GM12878 (cell line): Measurements from ENCODE around the gene PRODH.
"Not testable (repeated sequence)": the region's sequence is repeated elsewhere in the genome, so short reads cannot be mapped to it uniquely, and the experiment has no call there.

ENCODE experiments used
- KLF5 ChIP-seq: fragments of 450-650 bp; IDR thresholded peaks from 2 replicates; pipeline ENCODE4 v1.6.1; 2014; ENCODE audit warnings: mild to moderate bottlenecking; ENCODE audit not compliant: partially characterized antibody
- POLR2A ChIP-seq: IDR thresholded peaks from 2 replicates; pipeline ENCODE4 v1.6.1; 2011; ENCODE audit warnings: low read depth, mild to moderate bottlenecking, low read length
- POLR2AphosphoS5 ChIP-seq: IDR thresholded peaks from 2 replicates; pipeline ENCODE4 v1.6.1; 2011; ENCODE audit warnings: mild to moderate bottlenecking, low read length, inconsistent platforms
- SIX5 ChIP-seq: IDR thresholded peaks from 2 replicates; pipeline ENCODE4 v1.6.1; 2011; ENCODE audit warnings: mild to moderate bottlenecking, low read depth, low read length, moderate library complexity; ENCODE audit not compliant: severe bottlenecking
- SMC3 ChIP-seq: IDR thresholded peaks from 2 replicates; pipeline ENCODE4 v1.6.1; 2011; ENCODE audit warnings: low read length, improper control_type of control experiment, borderline replicate concordance
- SPI1 ChIP-seq: IDR thresholded peaks from 2 replicates; pipeline ENCODE4 v1.6.1; 2011; ENCODE audit warnings: low read depth, mild to moderate bottlenecking, low read length, moderate library complexity, borderline replicate concordance; ENCODE audit not compliant: insufficient read depth
- TCF12 ChIP-seq: IDR thresholded peaks from 2 replicates; pipeline ENCODE4 v1.6.1; 2011; ENCODE audit warnings: low read depth, mild to moderate bottlenecking, low read length
- YY1 ChIP-seq: IDR thresholded peaks from 2 replicates; pipeline ENCODE4 v1.6.1; 2011; ENCODE audit warnings: low read depth, mild to moderate bottlenecking, low read length
- TF ChIP-seq, protein P1 (sequence below), 3 experiments: IDR thresholded peaks in 2 of 3; conservative IDR thresholded peaks in 1 of 3; 2 replicates each; pipeline ENCODE4 v1.5.1; 2011; ENCODE audit warnings: low read depth in 3 of 3, low read length in 3 of 3, mild to moderate bottlenecking in 3 of 3, control low read depth in 2 of 3, moderate library complexity in 2 of 3, inconsistent platforms in 1 of 3, mixed read lengths in 1 of 3; ENCODE audit not compliant: control insufficient read depth in 2 of 3, insufficient read depth in 1 of 3; ENCODE audit errors: extremely low read depth in 1 of 3
- TF ChIP-seq, protein P2 (sequence below): IDR thresholded peaks from 2 replicates; pipeline ENCODE4 v1.6.1; 2011; ENCODE audit warnings: low read depth, low read length, improper control_type of control experiment, borderline replicate concordance
- TF ChIP-seq, protein P3 (sequence below): IDR thresholded peaks from 2 replicates; pipeline ENCODE4 v1.6.1; 2012; ENCODE audit warnings: mild to moderate bottlenecking, low read depth, low read length

DNA sequence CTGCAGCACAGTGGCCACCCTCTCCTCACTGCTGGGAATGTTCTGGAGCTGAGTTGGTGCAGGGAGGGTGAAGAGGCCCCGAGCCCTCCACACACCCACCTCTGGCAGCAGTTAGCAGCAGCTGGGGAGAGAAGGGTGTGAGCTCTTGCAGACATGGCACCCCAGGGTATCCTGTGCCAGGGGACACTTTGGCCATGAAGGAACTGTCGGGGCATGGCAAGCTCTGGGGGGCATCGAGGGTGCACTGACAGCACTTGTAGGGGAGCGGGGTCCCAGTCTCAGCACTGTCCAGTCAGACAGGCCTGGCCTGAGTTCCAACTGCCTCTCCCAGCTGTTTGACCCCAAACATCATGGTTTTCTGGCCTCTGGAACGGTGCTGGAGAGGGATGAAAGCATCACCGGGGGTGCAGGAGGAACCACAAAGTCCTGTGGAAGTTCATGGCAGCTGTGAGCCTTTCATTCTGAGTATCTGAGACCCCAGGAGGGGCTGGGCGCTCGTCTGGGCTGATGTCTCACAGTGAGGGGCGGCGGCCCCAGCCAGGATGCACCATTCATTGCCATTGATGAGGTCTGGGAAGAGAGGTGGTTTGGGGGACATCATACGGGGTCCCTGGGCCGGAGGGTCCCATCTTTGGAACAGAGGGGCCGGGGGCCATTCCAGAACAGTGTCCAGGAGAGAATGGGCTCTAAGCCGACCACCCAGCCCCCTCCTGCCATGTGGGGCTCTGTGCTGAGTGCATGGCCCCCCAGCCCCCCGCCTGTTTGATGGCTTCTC, 20.2 kb upstream of the PRODH start:
- TF ChIP-seq, protein P1, sequence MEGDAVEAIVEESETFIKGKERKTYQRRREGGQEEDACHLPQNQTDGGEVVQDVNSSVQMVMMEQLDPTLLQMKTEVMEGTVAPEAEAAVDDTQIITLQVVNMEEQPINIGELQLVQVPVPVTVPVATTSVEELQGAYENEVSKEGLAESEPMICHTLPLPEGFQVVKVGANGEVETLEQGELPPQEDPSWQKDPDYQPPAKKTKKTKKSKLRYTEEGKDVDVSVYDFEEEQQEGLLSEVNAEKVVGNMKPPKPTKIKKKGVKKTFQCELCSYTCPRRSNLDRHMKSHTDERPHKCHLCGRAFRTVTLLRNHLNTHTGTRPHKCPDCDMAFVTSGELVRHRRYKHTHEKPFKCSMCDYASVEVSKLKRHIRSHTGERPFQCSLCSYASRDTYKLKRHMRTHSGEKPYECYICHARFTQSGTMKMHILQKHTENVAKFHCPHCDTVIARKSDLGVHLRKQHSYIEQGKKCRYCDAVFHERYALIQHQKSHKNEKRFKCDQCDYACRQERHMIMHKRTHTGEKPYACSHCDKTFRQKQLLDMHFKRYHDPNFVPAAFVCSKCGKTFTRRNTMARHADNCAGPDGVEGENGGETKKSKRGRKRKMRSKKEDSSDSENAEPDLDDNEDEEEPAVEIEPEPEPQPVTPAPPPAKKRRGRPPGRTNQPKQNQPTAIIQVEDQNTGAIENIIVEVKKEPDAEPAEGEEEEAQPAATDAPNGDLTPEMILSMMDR (IDR thresholded peaks at IDR 0.05 in 2 of 3, conservative IDR thresholded peaks at IDR 0.05 in 1 of 3; ENCODE audit: control insufficient read depth in 2 of 3, extremely low read depth in 1 of 3, insufficient read depth in 1 of 3, low read depth in 3 of 3, low read length in 3 of 3) = not testable (repeated sequence)
- TF ChIP-seq, protein P2, sequence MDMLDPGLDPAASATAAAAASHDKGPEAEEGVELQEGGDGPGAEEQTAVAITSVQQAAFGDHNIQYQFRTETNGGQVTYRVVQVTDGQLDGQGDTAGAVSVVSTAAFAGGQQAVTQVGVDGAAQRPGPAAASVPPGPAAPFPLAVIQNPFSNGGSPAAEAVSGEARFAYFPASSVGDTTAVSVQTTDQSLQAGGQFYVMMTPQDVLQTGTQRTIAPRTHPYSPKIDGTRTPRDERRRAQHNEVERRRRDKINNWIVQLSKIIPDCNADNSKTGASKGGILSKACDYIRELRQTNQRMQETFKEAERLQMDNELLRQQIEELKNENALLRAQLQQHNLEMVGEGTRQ = not testable (repeated sequence)
- not testable (repeated sequence) for TF ChIP-seq SMC3, POLR2A, KLF5, TCF12, SIX5, POLR2AphosphoS5, SPI1, YY1
- TF ChIP-seq, protein P3, sequence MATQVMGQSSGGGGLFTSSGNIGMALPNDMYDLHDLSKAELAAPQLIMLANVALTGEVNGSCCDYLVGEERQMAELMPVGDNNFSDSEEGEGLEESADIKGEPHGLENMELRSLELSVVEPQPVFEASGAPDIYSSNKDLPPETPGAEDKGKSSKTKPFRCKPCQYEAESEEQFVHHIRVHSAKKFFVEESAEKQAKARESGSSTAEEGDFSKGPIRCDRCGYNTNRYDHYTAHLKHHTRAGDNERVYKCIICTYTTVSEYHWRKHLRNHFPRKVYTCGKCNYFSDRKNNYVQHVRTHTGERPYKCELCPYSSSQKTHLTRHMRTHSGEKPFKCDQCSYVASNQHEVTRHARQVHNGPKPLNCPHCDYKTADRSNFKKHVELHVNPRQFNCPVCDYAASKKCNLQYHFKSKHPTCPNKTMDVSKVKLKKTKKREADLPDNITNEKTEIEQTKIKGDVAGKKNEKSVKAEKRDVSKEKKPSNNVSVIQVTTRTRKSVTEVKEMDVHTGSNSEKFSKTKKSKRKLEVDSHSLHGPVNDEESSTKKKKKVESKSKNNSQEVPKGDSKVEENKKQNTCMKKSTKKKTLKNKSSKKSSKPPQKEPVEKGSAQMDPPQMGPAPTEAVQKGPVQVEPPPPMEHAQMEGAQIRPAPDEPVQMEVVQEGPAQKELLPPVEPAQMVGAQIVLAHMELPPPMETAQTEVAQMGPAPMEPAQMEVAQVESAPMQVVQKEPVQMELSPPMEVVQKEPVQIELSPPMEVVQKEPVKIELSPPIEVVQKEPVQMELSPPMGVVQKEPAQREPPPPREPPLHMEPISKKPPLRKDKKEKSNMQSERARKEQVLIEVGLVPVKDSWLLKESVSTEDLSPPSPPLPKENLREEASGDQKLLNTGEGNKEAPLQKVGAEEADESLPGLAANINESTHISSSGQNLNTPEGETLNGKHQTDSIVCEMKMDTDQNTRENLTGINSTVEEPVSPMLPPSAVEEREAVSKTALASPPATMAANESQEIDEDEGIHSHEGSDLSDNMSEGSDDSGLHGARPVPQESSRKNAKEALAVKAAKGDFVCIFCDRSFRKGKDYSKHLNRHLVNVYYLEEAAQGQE = not testable (repeated sequence)
